ENCODE measurements around the gene GRXCR2. TPM values are rescaled to one million over a fixed set of nuclear protein-coding genes. Genes with fewer than 3 reads are reported as not detected.

The GRXCR2 gene
- total and polyA plus RNA-seq, 2 of the 13 experiments (the other 11 are each of a cell fraction or from before 2014, with no cell fraction given) = not detected

GRCh38 chr5:145912019-145912418, 39.2 kb upstream of the GRXCR2 start:
- peak overlapping the region; percentile 4; the same call in 1 of the 2 replicates for H3K4me2 ChIP-seq (ENCODE audit: low read depth, low read length)
- no peak for FAIRE-seq

More at GRCh38 chr5:145912019-145912418, 39.2 kb upstream of the GRXCR2 start:
- no peak overlapping the region for H2AFZ ChIP-seq (ENCODE audit: low read length)
- intact Hi-C loops (cut with micrococcal nuclease; ENCODE audit: unreplicated experiment) = no loop called here
- DNase-seq (ENCODE audit: low spot score) (no peak), ATAC-seq (peak; percentile 58)
- H3K27ac ChIP-seq (ENCODE audit: extremely low read length, insufficient read depth, low read length) = no peak overlapping the region
- TF ChIP-seq ZSCAN29 (CRISPR knock-in tag; conservative IDR thresholded peaks at IDR 0.05) (no peak), ZNF550 (CRISPR knock-in tag; IDR thresholded peaks at IDR 0.05; ENCODE audit: borderline replicate concordance) (no peak), ZSCAN21 (CRISPR knock-in tag; IDR thresholded peaks at IDR 0.05; ENCODE audit: borderline replicate concordance) (no peak), YY1 (IDR thresholded peaks at IDR 0.05; ENCODE audit: insufficient read depth, insufficient replicate concordance, low read depth, low read length) (no peak), SRY (CRISPR knock-in tag; IDR thresholded peaks at IDR 0.05) (no peak), FOXK1 (CRISPR knock-in tag; IDR thresholded peaks at IDR 0.05; ENCODE audit: borderline replicate concordance, low read depth) (no peak), KLF12 (CRISPR knock-in tag; IDR thresholded peaks at IDR 0.05; ENCODE audit: borderline replicate concordance) (no peak), SCMH1 (CRISPR knock-in tag; IDR thresholded peaks at IDR 0.05; ENCODE audit: borderline replicate concordance) (no peak), ZNF224 (CRISPR knock-in tag; IDR thresholded peaks at IDR 0.05) (no peak), ZSCAN30 (CRISPR knock-in tag; IDR thresholded peaks at IDR 0.05) (no peak), HCFC1 (IDR thresholded peaks at IDR 0.05; ENCODE audit: low read depth, low read length) (no peak)
- TF ChIP-seq, protein P1, sequence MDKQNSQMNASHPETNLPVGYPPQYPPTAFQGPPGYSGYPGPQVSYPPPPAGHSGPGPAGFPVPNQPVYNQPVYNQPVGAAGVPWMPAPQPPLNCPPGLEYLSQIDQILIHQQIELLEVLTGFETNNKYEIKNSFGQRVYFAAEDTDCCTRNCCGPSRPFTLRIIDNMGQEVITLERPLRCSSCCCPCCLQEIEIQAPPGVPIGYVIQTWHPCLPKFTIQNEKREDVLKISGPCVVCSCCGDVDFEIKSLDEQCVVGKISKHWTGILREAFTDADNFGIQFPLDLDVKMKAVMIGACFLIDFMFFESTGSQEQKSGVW (CRISPR knock-in tag; IDR thresholded peaks at IDR 0.05; ENCODE audit: borderline replicate concordance) = no peak
- TF ChIP-seq, protein P2, sequence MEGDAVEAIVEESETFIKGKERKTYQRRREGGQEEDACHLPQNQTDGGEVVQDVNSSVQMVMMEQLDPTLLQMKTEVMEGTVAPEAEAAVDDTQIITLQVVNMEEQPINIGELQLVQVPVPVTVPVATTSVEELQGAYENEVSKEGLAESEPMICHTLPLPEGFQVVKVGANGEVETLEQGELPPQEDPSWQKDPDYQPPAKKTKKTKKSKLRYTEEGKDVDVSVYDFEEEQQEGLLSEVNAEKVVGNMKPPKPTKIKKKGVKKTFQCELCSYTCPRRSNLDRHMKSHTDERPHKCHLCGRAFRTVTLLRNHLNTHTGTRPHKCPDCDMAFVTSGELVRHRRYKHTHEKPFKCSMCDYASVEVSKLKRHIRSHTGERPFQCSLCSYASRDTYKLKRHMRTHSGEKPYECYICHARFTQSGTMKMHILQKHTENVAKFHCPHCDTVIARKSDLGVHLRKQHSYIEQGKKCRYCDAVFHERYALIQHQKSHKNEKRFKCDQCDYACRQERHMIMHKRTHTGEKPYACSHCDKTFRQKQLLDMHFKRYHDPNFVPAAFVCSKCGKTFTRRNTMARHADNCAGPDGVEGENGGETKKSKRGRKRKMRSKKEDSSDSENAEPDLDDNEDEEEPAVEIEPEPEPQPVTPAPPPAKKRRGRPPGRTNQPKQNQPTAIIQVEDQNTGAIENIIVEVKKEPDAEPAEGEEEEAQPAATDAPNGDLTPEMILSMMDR (CRISPR knock-in tag; IDR thresholded peaks at IDR 0.05) = no peak
- WGBS (ENCODE audit: low lambda C conversion rate) = 42% methylated on average over 3 of the region's 3 CpGs
- in situ Hi-C loops (cut with HindIII; ENCODE audit: extremely low pct_ligation_motif_present, low pct_unique_long_range_greater_than_20kb) = no loop called here
- H4K20me1 ChIP-seq (ENCODE audit: insufficient read depth, low read length) = no peaks in the 10 kb centered on the region
- BruUV-seq (replicated peaks) = no TSS peak
- no peaks in the 10 kb centered on the region for H3K79me2 ChIP-seq (ENCODE audit: insufficient read depth, low read length)
- POLR2A ChIA-PET = no interaction called here
- H3K9me3 ChIP-seq (ENCODE audit: low read length) = no peaks in the 10 kb centered on the region
- H3K36me3 ChIP-seq (replicated peaks in 1 of 2; ENCODE audit: control insufficient read depth in 1 of 2, insufficient read depth in 2 of 2, low read length in 2 of 2) = no peaks in the 10 kb centered on the region
- no peak overlapping the region for H3K9ac ChIP-seq (ENCODE audit: insufficient read depth, low read depth, low read length)
- peaks cover 17% of the 10 kb centered on the region for H3K4me1 ChIP-seq (ENCODE audit: insufficient read depth, low read length)
- H3K4me3 ChIP-seq (replicated peaks in 1 of 3; ENCODE audit: insufficient read depth in 1 of 3, low read depth in 2 of 3, low read length in 3 of 3) = no peak overlapping the region
- CTCF ChIA-PET (ENCODE audit: low intra/inter-chr PET ratio, low total read pairs) = no interaction called here
- H3K27me3 ChIP-seq (ENCODE audit: control insufficient read depth in 1 of 2, insufficient read depth in 2 of 2, low read length in 2 of 2) = no peaks in the 10 kb centered on the region
